IMR-90 (cell line): ENCODE data around the gene RUBCN. TPM values are rescaled to one million over a fixed set of nuclear protein-coding genes. Genes with fewer than 3 reads are reported as not detected.

Experiments
- ATAC-seq: fragments of 200-7000 bp; cut with Tn5 transposase; 2 replicates; pipeline ENCODE4 v1.9.1; 2020; ENCODE audit warnings: low read depth, mild to moderate bottlenecking, moderate library complexity
- BruUV-seq: library from RNA; stranded (reverse); fragments of 400-500 nt; replicated peaks from 2 replicates; lab custom pipeline; 2021; lab: Mats Ljungman, UMichigan
- CTCF ChIA-PET: fragments of 300-600 bp; formaldehyde crosslinking; extraction: SDS; loops from one replicate; lab custom pipeline; 2021; ENCODE audit warnings: antibody characterized with exemption; lab: Yijun Ruan, JAX
- POLR2A ChIA-PET: fragments of 300-600 bp; sonication (Branson Sonifier 250); formaldehyde crosslinking; loops from one replicate; lab custom pipeline; 2022; ENCODE audit warnings: antibody characterized with exemption; ENCODE audit not compliant: unreplicated experiment; lab: Charles Lee
- DNase-seq: peaks from one replicate; pipeline ENCODE4 v3.0.0; 2013
- H2AFZ ChIP-seq: replicated peaks from 2 replicates; pipeline ENCODE3; 2013; ENCODE audit warnings: low read length, mild to moderate bottlenecking; ENCODE audit not compliant: poor library complexity
- H2AK5ac ChIP-seq: 2 replicates; pipeline ENCODE4 v1.6.1; 2013; ENCODE audit warnings: low read depth, low read length, inconsistent platforms
- H2AK9ac ChIP-seq: replicated peaks from 2 replicates; pipeline ENCODE3; 2013; ENCODE audit warnings: mild to moderate bottlenecking, low read depth, low read length, moderate library complexity; ENCODE audit not compliant: poor library complexity
- H2BK120ac ChIP-seq: 2 replicates; pipeline ENCODE4 v1.6.1; 2013; ENCODE audit warnings: low read depth, low read length, inconsistent platforms
- H2BK15ac ChIP-seq: 3 replicates; pipeline ENCODE4 v1.6.1; 2013; ENCODE audit warnings: low read depth, low read length, inconsistent platforms
- H2BK20ac ChIP-seq: 2 replicates; pipeline ENCODE4 v1.6.1; 2013; ENCODE audit warnings: low read depth, mild to moderate bottlenecking, inconsistent platforms, low read length, moderate library complexity
- H2BK5ac ChIP-seq: 2 replicates; pipeline ENCODE4 v1.6.1; 2013; ENCODE audit warnings: mild to moderate bottlenecking, low read depth, low read length, inconsistent platforms; ENCODE audit not compliant: poor library complexity, severe bottlenecking
- H3K14ac ChIP-seq: replicated peaks from 2 replicates; pipeline ENCODE4 v1.6.1; 2013; ENCODE audit warnings: low read depth, low read length, inconsistent platforms
- H3K18ac ChIP-seq: 2 replicates; pipeline ENCODE4 v1.6.1; 2013; ENCODE audit warnings: low read depth, low read length, control low read depth
- H3K23ac ChIP-seq: 2 replicates; pipeline ENCODE4 v1.6.1; 2013; ENCODE audit warnings: low read depth, low read length, inconsistent platforms
- H3K27ac ChIP-seq: 2 replicates; pipeline ENCODE4 v1.5.1; 2013; ENCODE audit warnings: mild to moderate bottlenecking, control low read depth, low read length; ENCODE audit not compliant: insufficient read depth
- H3K27me3 ChIP-seq: 2 replicates; pipeline ENCODE4 v1.6.1; 2013; ENCODE audit warnings: low read length; ENCODE audit not compliant: control insufficient read depth, insufficient read depth
- H3K36me3 ChIP-seq: 2 replicates; pipeline ENCODE4 v1.6.1; 2013; ENCODE audit warnings: low read length, mixed read lengths; ENCODE audit not compliant: control insufficient read depth, insufficient read depth
- H3K4ac ChIP-seq: 2 replicates; pipeline ENCODE4 v1.6.1; 2013; ENCODE audit warnings: low read depth, low read length, inconsistent platforms
- H3K4me1 ChIP-seq: 2 replicates; pipeline ENCODE4 v1.6.1; 2013; ENCODE audit warnings: low read length, mixed read lengths; ENCODE audit not compliant: control insufficient read depth, insufficient read depth
- H3K4me2 ChIP-seq: 2 replicates; pipeline ENCODE4 v1.6.1; 2013; ENCODE audit warnings: low read depth, mild to moderate bottlenecking, control low read depth, low read length, moderate library complexity
- H3K4me3 ChIP-seq: 2 replicates; pipeline ENCODE4 v1.5.1; 2013; ENCODE audit warnings: low read depth, mild to moderate bottlenecking, control low read depth, low read length, moderate library complexity; ENCODE audit not compliant: insufficient read depth
- H3K56ac ChIP-seq: 2 replicates; pipeline ENCODE4 v1.6.1; 2013; ENCODE audit warnings: low read length, inconsistent platforms; ENCODE audit not compliant: insufficient read depth; ENCODE audit errors: extremely low read depth
- H3K79me1 ChIP-seq, 2 experiments: 2 replicates each; pipeline ENCODE4 v1.6.1; 2013; ENCODE audit warnings: low read length in 2 of 2, inconsistent platforms in 1 of 2, low read depth in 1 of 2
- H3K9ac ChIP-seq: 2 replicates; pipeline ENCODE4 v1.6.1; 2013; ENCODE audit warnings: low read depth, low read length, control low read depth
- H3K9me1 ChIP-seq: 2 replicates; pipeline ENCODE4 v1.6.1; 2013; ENCODE audit warnings: low read length, inconsistent platforms; ENCODE audit not compliant: insufficient read depth
- H3K9me3 ChIP-seq: 2 replicates; pipeline ENCODE4 v1.6.1; 2013; ENCODE audit warnings: low read length; ENCODE audit not compliant: control insufficient read depth, insufficient read depth
- H4K20me1 ChIP-seq: 2 replicates; pipeline ENCODE4 v1.6.1; 2013; ENCODE audit warnings: low read length, inconsistent platforms; ENCODE audit not compliant: insufficient read depth
- H4K5ac ChIP-seq: 2 replicates; pipeline ENCODE4 v1.6.1; 2013; ENCODE audit warnings: mild to moderate bottlenecking, low read depth, low read length, control low read depth
- H4K8ac ChIP-seq, 2 experiments: 2 replicates each; pipeline ENCODE4 v1.6.1; 2013; ENCODE audit warnings: low read depth in 2 of 2, low read length in 2 of 2, control low read depth in 1 of 2, inconsistent platforms in 1 of 2
- H4K91ac ChIP-seq: 2 replicates; pipeline ENCODE4 v1.6.1; 2013; ENCODE audit warnings: low read depth, low read length, inconsistent platforms; ENCODE audit not compliant: insufficient read depth
- BHLHE40 ChIP-seq: fragments of 150-350 bp; IDR thresholded peaks from 2 replicates; pipeline ENCODE4 v1.6.1; 2016; ENCODE audit warnings: mild to moderate bottlenecking, low read depth, low read length
- CEBPB ChIP-seq: IDR thresholded peaks from 2 replicates; pipeline ENCODE4 v1.6.1; 2012; ENCODE audit warnings: low read depth, low read length, improper control_type of control experiment
- CHD1 ChIP-seq: IDR thresholded peaks from 2 replicates; pipeline ENCODE4 v1.6.1; 2012; ENCODE audit warnings: low read depth, low read length, improper control_type of control experiment
- CTCF ChIP-seq: conservative IDR thresholded peaks from 2 replicates; pipeline ENCODE4 v1.5.1; 2012; ENCODE audit warnings: mild to moderate bottlenecking, low read depth, low read length, improper control_type of control experiment
- FOS ChIP-seq: fragments of 150-350 bp; IDR thresholded peaks from 2 replicates; pipeline ENCODE4 v1.6.1; 2016; ENCODE audit warnings: low read depth, low read length
- MAFK ChIP-seq: IDR thresholded peaks from 2 replicates; pipeline ENCODE4 v1.6.1; 2012; ENCODE audit warnings: low read depth, low read length, improper control_type of control experiment
- MAZ ChIP-seq: IDR thresholded peaks from 2 replicates; pipeline ENCODE4 v1.6.1; 2012; ENCODE audit warnings: low read depth, mild to moderate bottlenecking, low read length, improper control_type of control experiment, moderate library complexity, borderline replicate concordance
- MXI1 ChIP-seq: IDR thresholded peaks from 2 replicates; pipeline ENCODE4 v1.6.1; 2012; ENCODE audit warnings: low read depth, mild to moderate bottlenecking, low read length, moderate library complexity, borderline replicate concordance
- POLR2A ChIP-seq: IDR thresholded peaks from 2 replicates; pipeline ENCODE4 v1.6.1; 2012; ENCODE audit warnings: mild to moderate bottlenecking, low read depth, low read length
- RAD21 ChIP-seq: IDR thresholded peaks from 2 replicates; pipeline ENCODE4 v1.6.1; 2012; ENCODE audit warnings: low read length, improper control_type of control experiment
- RCOR1 ChIP-seq: IDR thresholded peaks from 2 replicates; pipeline ENCODE4 v1.6.1; 2012; ENCODE audit warnings: mild to moderate bottlenecking, low read length, improper control_type of control experiment; ENCODE audit not compliant: insufficient replicate concordance
- RFX5 ChIP-seq: IDR thresholded peaks from 2 replicates; pipeline ENCODE4 v1.8.0; 2012; ENCODE audit warnings: low read depth, mild to moderate bottlenecking, low read length, moderate library complexity
- SMC3 ChIP-seq: fragments of 150-350 bp; IDR thresholded peaks from 2 replicates; pipeline ENCODE4 v1.6.1; 2016; ENCODE audit warnings: low read depth, mild to moderate bottlenecking, antibody characterized with exemption, low read length, moderate library complexity
- USF2 ChIP-seq: fragments of 150-350 bp; IDR thresholded peaks from 2 replicates; pipeline ENCODE4 v1.6.1; 2017; ENCODE audit warnings: mild to moderate bottlenecking, antibody characterized with exemption, low read length, low read depth
- WGBS, 2 experiments: methylation state at CpG; one replicate each; pipeline versions ENCODE4 v1.1.5 to v1.1.7; 2013; ENCODE audit warnings: missing lambda C conversion rate in 2 of 2; ENCODE audit not compliant: insufficient read length in 1 of 2; ENCODE audit errors: extremely low coverage in 2 of 2; 5-methylcytosine and 5-hydroxymethylcytosine counted together
- dilution Hi-C: fragments of 300-500 bp; cut with HindIII; formaldehyde crosslinking; loops from one replicate; pipeline ENCODE4 v1.14.3; 2018; ENCODE audit warnings: low sequenced_read_pairs; ENCODE audit not compliant: unreplicated experiment
- in situ Hi-C: fragments of 300-500 bp; cut with MboI; formaldehyde crosslinking; loops from 3 replicates; pipeline ENCODE4 v1.14.3; 2019; ENCODE audit warnings: low sequenced_read_pairs, inconsistent platforms, mixed read lengths
- intact Hi-C: fragments of 100-400 bp; cut with micrococcal nuclease; formaldehyde crosslinking; loops from 2 replicates; pipeline ENCODE4 v1.10.0; 2022
- polyA plus RNA-seq, 3 experiments: library from polyadenylated mRNA; depleted of rRNA; stranded (reverse); fragments of >200 nt; gene quantifications; 2 replicates each; pipeline ENCODE4 v1.2.3, GENCODE V29; 2012; ENCODE audit warnings: low replicate concordance in 1 of 3
- total RNA-seq: library from RNA; depleted of rRNA; stranded (reverse); fragments of >200 nt; gene quantifications from 2 replicates; pipeline ENCODE4 v1.2.3, GENCODE V29; 2012

The RUBCN gene
- total and polyA plus RNA-seq, 2 of the 4 experiments (the other 2 are of a cell fraction) = 10.8 to 12.6 TPM

GRCh38 chr3:197711973-197712707 is 24.6 kb downstream of the RUBCN start:
- peak overlapping the region; percentile 80 for H3K9ac ChIP-seq
- peak overlapping the region; percentile 69 for H3K27ac ChIP-seq
- H2BK15ac ChIP-seq = peak overlapping the region; percentile 68; the same call in 2 of the 3 replicates
- dilution Hi-C loops = no loop called here
- ATAC-seq (peak; percentile 99), DNase-seq (peak; percentile 98)
- POLR2A ChIA-PET = no interaction called here
- H2BK20ac ChIP-seq = peak overlapping the region; percentile 91; the same call in 1 of the 2 replicates
- peak overlapping the region; percentile 97 for H3K4me2 ChIP-seq
- no peaks in the 10 kb centered on the region for H4K20me1 ChIP-seq
- intact Hi-C loops = loop anchor here (2.0 kb wide), 1 partner anchor 25 kb away; the partner anchor contains the start of gene RUBCN
- H3K56ac ChIP-seq = peak overlapping the region; percentile 90; the same call in 1 of the 2 replicates
- peak overlapping the region; percentile 77 for H2AK9ac ChIP-seq
- no CpG with 5 or more reads among the region's 9 CpGs for WGBS, 2 experiments
- peak overlapping the region; percentile 64 for H3K4me3 ChIP-seq
- H3K4me1 ChIP-seq = peaks cover 7% of the 10 kb centered on the region
- peak overlapping the region; percentile 95 for H2BK5ac ChIP-seq
- H3K4ac ChIP-seq = peak overlapping the region; percentile 93
- peak overlapping the region; percentile 91 for H4K5ac ChIP-seq
- peak overlapping the region; percentile 79 for H2AFZ ChIP-seq
- peaks cover 7% of the 10 kb centered on the region; the same call in 1 of the 2 replicates for H3K9me1 ChIP-seq
- H3K18ac ChIP-seq = peak overlapping the region; percentile 99
- no peaks in the 10 kb centered on the region for H3K36me3 ChIP-seq
- H3K79me1 ChIP-seq = peaks cover 10 to 37% of the 10 kb centered on the region in 2 experiments; a peak in 3 of 4 replicates
- in situ Hi-C loops = no loop called here
- H4K8ac ChIP-seq = peak overlapping the region in 1 of 2 experiments; percentile 87; a peak in 3 of 4 replicates
- H3K27me3 ChIP-seq = no peaks in the 10 kb centered on the region
- peak overlapping the region; percentile 97 for H3K23ac ChIP-seq
- H3K14ac ChIP-seq = peak overlapping the region; percentile 97
- peak overlapping the region; percentile 68 for H2AK5ac ChIP-seq
- peak overlapping the region; percentile 95 for H2BK120ac ChIP-seq
- CTCF ChIA-PET = interaction anchor here (0.6 to 1.3 kb wide), 2 partner anchors 12 to 29 kb away, joined by 3 to 5 read pairs; no protein-coding TSS in a partner anchor
- H3K9me3 ChIP-seq = no peaks in the 10 kb centered on the region
- peak overlapping the region; percentile 85 for H4K91ac ChIP-seq
- no TSS peak for BruUV-seq
- TF ChIP-seq MAZ = peak; percentile 82
- TF ChIP-seq BHLHE40 = no peak
- peak; percentile 16; the same call in 1 of the 2 replicates for TF ChIP-seq RAD21
- no peak for TF ChIP-seq CHD1
- no peak for TF ChIP-seq RFX5
- peak; percentile 75 for TF ChIP-seq POLR2A
- TF ChIP-seq USF2 = no peak
- TF ChIP-seq MXI1 = peak; percentile 44; the same call in 1 of the 2 replicates
- no peak for TF ChIP-seq CTCF
- TF ChIP-seq RCOR1 = peak; percentile 65
- TF ChIP-seq SMC3 = peak; percentile 26; the same call in 1 of the 2 replicates
- TF ChIP-seq FOS = peak; percentile 87
- TF ChIP-seq CEBPB = peak; percentile 43; the same call in 1 of the 2 replicates
- peak; percentile 58 for TF ChIP-seq MAFK
